Skin of body (tissue), 2 donors: ENCODE results near the gene NEDD4L. TPM values are rescaled to one million over a fixed set of nuclear protein-coding genes. Genes with fewer than 3 reads are reported as not detected.

Experiments used
- DNase-seq: peaks from one replicate; lab custom pipeline; 2025; lab: John Stamatoyannopoulos, UW
- total RNA-seq: library from RNA; depleted of rRNA; stranded (reverse); fragments of >200 nt; gene quantifications from one replicate; pipeline ENCODE4 v1.2.3, GENCODE V29; 2014

NEDD4L gene
- total RNA-seq, 1 donor from 2014 or later, result 40.1 TPM

GRCh38 chr18:58114766-58115165 lies 70.7 kb downstream of the NEDD4L start:
- DNase-seq, result no peak

GRCh38 chr18:58116818-58117217 lies 72.8 kb downstream of the NEDD4L start:
- DNase-seq, result no peak

GRCh38 chr18:58117786-58118403 lies 73.9 kb downstream of the NEDD4L start:
- DNase-seq, result no peak

GRCh38 chr18:58118536-58118935 lies 74.5 kb downstream of the NEDD4L start:
- DNase-seq, result no peak

GRCh38 chr18:58119819-58120218 lies 75.8 kb downstream of the NEDD4L start:
- DNase-seq, result no peak

GRCh38 chr18:58124475-58124874 lies 80.4 kb downstream of the NEDD4L start:
- no peak for DNase-seq

GRCh38 chr18:58125183-58125582 lies 81.2 kb downstream of the NEDD4L start:
- DNase-seq, result no peak

- DNase-seq, result no peak
Observed at GRCh38 chr18:58125756-58126155, 81.7 kb downstream of the NEDD4L start.

- no peak for DNase-seq
Observed at GRCh38 chr18:58128381-58129374, 84.7 kb downstream of the NEDD4L start.

GRCh38 chr18:58132595-58133261 lies 88.7 kb downstream of the NEDD4L start:
- peak; percentile 68 for DNase-seq

- DNase-seq, result peak; percentile 19
Observed at GRCh38 chr18:58135183-58135641, 91.2 kb downstream of the NEDD4L start.

GRCh38 chr18:58135701-58136331 lies 91.8 kb downstream of the NEDD4L start:
- peak; percentile 47 for DNase-seq

GRCh38 chr18:58136879-58137278 lies 92.9 kb downstream of the NEDD4L start:
- no peak for DNase-seq

- DNase-seq, result no peak
Observed at GRCh38 chr18:58139459-58140386, 95.7 kb downstream of the NEDD4L start.

- no peak for DNase-seq
Observed at GRCh38 chr18:58140387-58141325, 96.6 kb downstream of the NEDD4L start.

GRCh38 chr18:58143386-58143785 lies 99.4 kb downstream of the NEDD4L start:
- no peak for DNase-seq

GRCh38 chr18:58144106-58144505 lies 100.1 kb downstream of the NEDD4L start:
- DNase-seq, result no peak

GRCh38 chr18:58144671-58145285 lies 100.8 kb downstream of the NEDD4L start:
- DNase-seq, result no peak

GRCh38 chr18:58146099-58146498 lies 102.1 kb downstream of the NEDD4L start:
- DNase-seq, result no peak
